ENCODE measurements around the gene DKC1. TPM values are rescaled to one million over a fixed set of nuclear protein-coding genes. Genes with fewer than 3 reads are reported as not detected.
"Not testable (repeated sequence)": the region's sequence is repeated elsewhere in the genome, so short reads cannot be mapped to it uniquely, and the experiment has no call there.

DKC1 gene
- total RNA-seq, 1 experiment from 2014 or later = 109 TPM

- no peak for DNase-seq (ENCODE audit: low read depth)
These were observed 56.5 kb downstream of the DKC1 start for GRCh38 chrX:154818916-154819770.

DNA sequence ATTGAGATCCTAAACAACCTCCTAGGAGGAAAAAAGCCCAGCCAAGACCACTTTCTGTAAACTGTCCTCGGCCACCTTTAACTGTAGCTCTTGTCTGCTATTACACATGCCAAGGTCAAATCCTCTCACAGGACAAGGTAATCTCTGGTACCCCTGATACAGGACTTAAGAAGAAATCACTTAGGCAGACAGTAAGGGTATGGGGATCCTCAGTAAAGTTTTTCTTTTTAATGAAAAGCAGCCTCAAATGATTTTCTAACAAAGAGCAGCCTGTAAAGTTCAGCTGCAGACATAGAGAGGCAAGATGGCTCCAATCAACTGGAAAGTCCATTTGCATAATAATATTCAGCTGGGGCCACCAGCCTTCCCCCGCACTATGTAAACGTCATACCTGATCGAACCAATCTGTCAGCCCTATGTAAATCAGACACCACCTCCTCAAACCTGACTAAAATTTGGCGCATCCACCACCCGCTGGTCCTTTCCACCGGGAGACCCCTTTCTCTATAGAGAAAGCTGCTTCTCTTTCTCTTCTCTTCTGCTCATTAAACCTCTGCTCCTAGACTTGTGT lies 57.2 kb downstream of the DKC1 start:
- DNase-seq (ENCODE audit: low read depth) = no peak

DNA sequence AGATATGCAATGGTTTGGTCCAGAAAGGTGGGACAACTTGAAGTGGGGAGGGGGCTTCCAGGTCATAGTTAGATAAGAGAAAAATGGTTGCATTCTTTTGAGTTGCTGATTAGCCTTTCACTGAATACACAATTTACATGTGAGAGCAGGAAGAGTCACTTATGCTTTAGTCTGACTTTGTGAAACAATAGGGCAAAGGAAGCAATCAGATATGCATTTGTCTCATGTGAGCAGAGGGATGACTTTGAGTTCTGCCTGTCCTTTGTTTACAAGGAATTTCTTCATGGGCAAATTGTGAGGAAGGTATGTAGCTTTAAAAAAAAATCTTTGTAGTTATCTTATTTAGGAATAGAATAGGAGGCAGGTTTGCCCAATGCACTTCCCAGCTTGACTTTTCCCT lies 58.9 kb downstream of the DKC1 start:
- no peak for DNase-seq (ENCODE audit: low read depth)

DNA sequence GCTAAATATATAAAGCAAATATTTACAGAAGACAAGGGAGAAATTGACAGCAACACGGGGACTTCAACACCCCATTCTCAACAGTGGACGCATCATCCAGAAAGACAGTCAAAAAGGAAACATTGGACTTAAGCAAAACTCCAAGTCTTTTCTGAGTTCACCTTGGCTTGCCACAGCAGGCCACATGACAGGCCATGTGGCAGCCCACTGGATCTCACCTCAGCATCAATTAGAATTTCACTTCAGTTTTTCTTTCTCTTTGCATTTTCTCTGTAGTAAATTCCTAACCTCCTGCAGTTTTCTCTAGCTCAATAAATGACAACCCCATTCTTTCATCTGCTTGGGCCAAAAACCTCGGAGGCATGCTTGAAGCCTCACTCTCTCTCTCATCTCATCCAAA lies 59.4 kb downstream of the DKC1 start:
- DNase-seq (ENCODE audit: low read depth) = no peak

DNA sequence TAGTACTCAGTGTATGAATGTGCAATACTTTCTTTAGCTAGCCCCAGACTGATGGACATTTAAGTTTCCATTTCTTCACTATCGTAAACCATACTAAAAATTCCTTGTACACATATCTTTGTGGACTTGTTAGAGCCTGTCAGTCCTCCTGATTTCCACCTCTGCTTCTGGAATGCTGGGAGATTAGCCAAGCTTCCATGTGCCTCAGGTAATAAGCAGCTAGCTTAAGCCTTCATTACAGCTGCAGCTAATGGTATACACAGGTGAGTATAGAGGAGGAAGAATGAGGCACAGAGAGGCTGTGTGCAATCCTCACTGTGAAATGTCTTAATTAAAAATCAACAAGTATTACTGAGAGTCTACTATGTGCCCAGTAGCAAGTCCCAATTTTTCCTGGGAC lies 62.0 kb downstream of the DKC1 start:
- no peak for DNase-seq (ENCODE audit: low read depth)

DNA sequence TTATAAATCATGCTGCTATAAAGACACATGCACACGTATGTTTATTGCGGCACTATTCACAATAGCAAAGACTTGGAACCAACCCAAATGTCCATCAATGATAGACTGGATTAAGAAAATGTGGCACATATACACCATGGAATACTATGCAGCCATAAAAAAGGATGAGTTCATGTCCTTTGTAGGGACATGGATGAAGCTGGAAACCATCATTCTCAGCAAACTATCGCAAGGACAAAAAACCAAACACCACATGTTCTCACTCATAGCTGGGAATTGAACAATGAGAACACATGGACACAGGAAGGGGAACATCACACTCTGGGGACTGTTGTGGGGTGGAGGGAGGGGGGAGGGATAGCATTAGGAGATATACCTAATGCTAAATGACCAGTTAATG lies 62.9 kb downstream of the DKC1 start:
- not testable (repeated sequence) for DNase-seq (ENCODE audit: low read depth)

Other genes starting within 250 kb of the DKC1 start
- gene FAM3A, start 246.6 kb upstream of the DKC1 start, total RNA-seq (2014; rRNA removed; shearing (Covaris generic)) = 8.2 and 11.3 TPM in 2 replicates
- gene G6PD, start 216.0 kb upstream of the DKC1 start, total RNA-seq (2014; rRNA removed; shearing (Covaris generic)) = 18.6 and 19.1 TPM in 2 replicates
- 28.1 and 37.7 TPM in 2 replicates for gene IKBKG, start 215.2 kb upstream of the DKC1 start, total RNA-seq (2014; rRNA removed; shearing (Covaris generic))
- gene CTAG1A, start 177.7 kb upstream of the DKC1 start, total RNA-seq (2014; rRNA removed; shearing (Covaris generic)) = 1.8 TPM in 1 of 2 replicates, not detected in the other
- 1.8 TPM in 1 of 2 replicates, not detected in the other for gene CTAG1B, start 143.6 kb upstream of the DKC1 start, total RNA-seq (2014; rRNA removed; shearing (Covaris generic))
- 3.8 and 13.4 TPM in 2 replicates for gene CTAG2, start 109.3 kb upstream of the DKC1 start, total RNA-seq (2014; rRNA removed; shearing (Covaris generic))
- gene GAB3, start 11.8 kb upstream of the DKC1 start, total RNA-seq (2014; rRNA removed; shearing (Covaris generic)) = 0.11 and 0.21 TPM in 2 replicates
- gene MPP1, start 42.6 kb downstream of the DKC1 start, total RNA-seq (2014; rRNA removed; shearing (Covaris generic)) = 11.6 and 21.8 TPM in 2 replicates
- not detected in 2 replicates for gene SMIM9, start 71.8 kb downstream of the DKC1 start, total RNA-seq (2014; rRNA removed; shearing (Covaris generic))
- 4.4 and 4.7 TPM in 2 replicates for gene F8A1, start 123.5 kb downstream of the DKC1 start, total RNA-seq (2014; rRNA removed; shearing (Covaris generic))

All from Daoy (cell line).